Urinary bladder (tissue), 4 donors: ENCODE measurements around the gene CCDC69. TPM values are rescaled to one million over a fixed set of nuclear protein-coding genes. Genes with fewer than 3 reads are reported as not detected.

Experiments
- DNase-seq: peaks from one replicate; pipeline ENCODE4 v3.0.0-alpha.2; 2015; ENCODE audit errors: extremely low spot score
- H3K27ac ChIP-seq: one replicate; pipeline ENCODE4 v1.5.1; 2013; ENCODE audit warnings: low read depth, mild to moderate bottlenecking, moderate library complexity
- H3K36me3 ChIP-seq: one replicate; pipeline ENCODE4 v1.6.1; 2013; ENCODE audit warnings: mild to moderate bottlenecking, moderate library complexity; ENCODE audit not compliant: insufficient read depth
- H3K4me1 ChIP-seq: one replicate; pipeline ENCODE4 v1.6.1; 2013; ENCODE audit warnings: mild to moderate bottlenecking, moderate library complexity; ENCODE audit not compliant: insufficient read depth
- H3K4me3 ChIP-seq: one replicate; pipeline ENCODE4 v1.5.1; 2013; ENCODE audit warnings: low read depth, low read length
- WGBS: extraction: QIAGEN DNeasy Blood & Tissue Kit; methylation state at CpG from one replicate; pipeline ENCODE4 v1.1.7; 2013; 5-methylcytosine and 5-hydroxymethylcytosine counted together
- polyA plus RNA-seq: library from polyadenylated mRNA; stranded (reverse); fragments of 200-250 nt; gene quantifications from one replicate; pipeline ENCODE4 v1.2.3, GENCODE V29; 2013
- total RNA-seq: library from RNA; depleted of rRNA; stranded (reverse); fragments of >200 nt; gene quantifications from one replicate; pipeline ENCODE4 v1.2.3, GENCODE V29; 2014
- donor health status: healthy with polysubstance abuse.
- donor health status: healthy.

The CCDC69 gene
- total and polyA plus RNA-seq, 2 donors, result 13.9 to 155 TPM

- Histone ChIP-seq H3K4me1 (no peaks in the 10 kb centered on the region), H3K36me3 (no peaks in the 10 kb centered on the region), H3K4me3 (no peak overlapping the region), H3K27ac (no peak overlapping the region)
- WGBS, result 86% methylated on average over 3 of the region's 3 CpGs
- DNase-seq, result no peak
Measured at GRCh38 chr5:151139646-151140045, 84.2 kb downstream of the CCDC69 start.

GRCh38 chr5:151139015-151139414 is 84.9 kb downstream of the CCDC69 start:
- Histone ChIP-seq H3K4me1 (no peaks in the 10 kb centered on the region), H3K36me3 (no peaks in the 10 kb centered on the region), H3K4me3 (no peak overlapping the region), H3K27ac (no peak overlapping the region)
- DNase-seq, result no peak
- WGBS, result 87% methylated on average over 8 of the region's 8 CpGs

GRCh38 chr5:151138114-151138513 is 85.8 kb downstream of the CCDC69 start:
- no peaks in the 10 kb centered on the region for H3K4me1 ChIP-seq
- no peaks in the 10 kb centered on the region for H3K36me3 ChIP-seq
- 81% methylated on average over 1 of the region's 1 CpG for WGBS
- no peak for DNase-seq
- no peak overlapping the region for H3K27ac ChIP-seq
- H3K4me3 ChIP-seq, result no peak overlapping the region

DNA sequence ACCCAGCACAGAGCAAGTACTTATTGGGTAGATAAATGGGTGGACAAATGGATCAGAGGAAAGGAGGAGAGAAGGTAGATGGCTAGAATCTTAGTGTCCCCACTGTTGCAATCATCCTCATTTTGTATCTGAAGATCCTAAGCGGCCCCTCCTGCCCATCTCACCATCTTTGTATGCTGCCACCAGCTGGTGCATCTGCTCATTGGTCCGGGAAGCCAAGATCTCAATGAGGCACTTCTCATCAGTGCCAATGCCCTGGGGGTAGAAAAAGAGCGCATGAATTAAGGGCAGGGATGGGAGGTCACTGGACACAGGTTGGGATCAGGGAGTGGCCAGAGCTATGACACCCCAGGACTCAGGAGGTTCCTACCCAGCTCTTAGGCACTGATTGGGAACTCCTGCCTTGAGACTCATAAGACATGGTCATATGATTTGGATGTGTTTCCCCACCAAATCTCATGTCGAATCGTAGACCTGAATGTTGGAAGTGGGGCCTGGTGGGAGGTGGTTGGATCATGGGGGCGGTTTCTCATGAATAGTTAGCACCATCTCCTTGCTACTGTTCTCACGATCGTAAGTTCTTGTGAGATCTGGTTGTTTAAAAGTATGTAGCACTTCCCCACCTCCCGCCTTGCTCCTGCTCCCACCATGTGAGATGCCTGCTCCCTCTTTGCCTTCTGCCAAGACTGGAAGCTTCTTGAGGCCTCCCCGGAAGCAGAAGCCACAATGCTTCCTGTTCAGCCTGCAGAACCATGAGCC is 86.6 kb downstream of the CCDC69 start:
- no peaks in the 10 kb centered on the region for H3K36me3 ChIP-seq
- no peak overlapping the region for H3K4me3 ChIP-seq
- no peak for DNase-seq
- no peaks in the 10 kb centered on the region for H3K4me1 ChIP-seq
- WGBS, result 90% methylated on average over 10 of the region's 10 CpGs
- no peak overlapping the region for H3K27ac ChIP-seq

- Histone ChIP-seq H3K27ac (no peak overlapping the region), H3K4me3 (no peak overlapping the region), H3K36me3 (no peaks in the 10 kb centered on the region), H3K4me1 (no peaks in the 10 kb centered on the region)
- no peak for DNase-seq
- 57% methylated on average over 3 of the region's 3 CpGs for WGBS
Measured at GRCh38 chr5:151134228-151134627, 89.7 kb downstream of the CCDC69 start.

DNA sequence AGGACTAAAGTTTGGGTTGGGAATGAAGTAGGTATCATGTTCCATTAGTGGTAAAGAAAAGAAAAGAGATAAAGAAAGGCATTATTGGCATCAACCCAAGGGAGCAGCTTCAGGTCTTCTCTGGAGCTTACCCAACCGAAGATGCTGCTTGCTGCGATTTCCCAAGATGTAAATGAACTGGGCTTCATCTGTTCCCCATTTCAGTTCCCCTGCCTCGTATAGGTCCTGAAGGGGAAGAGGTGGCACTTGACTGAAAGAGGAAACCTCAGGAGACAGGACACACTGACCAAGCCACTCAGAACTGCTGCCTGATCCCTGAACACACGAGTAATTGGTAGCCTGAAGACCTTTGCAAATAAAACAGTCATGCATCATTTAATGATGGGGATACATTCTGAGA is 90.9 kb downstream of the CCDC69 start:
- DNase-seq, result no peak
- Histone ChIP-seq H3K36me3 (no peaks in the 10 kb centered on the region), H3K27ac (no peak overlapping the region), H3K4me1 (no peaks in the 10 kb centered on the region), H3K4me3 (no peak overlapping the region)
- whole genome bisulfite sequencing, result 56% methylated on average over 4 of the region's 4 CpGs

Other genes starting within 250 kb of the CCDC69 start
- 8.6 TPM for gene GPX3, start 203.5 kb downstream of the CCDC69 start, total RNA-seq
- 1,418 TPM for gene GPX3, start 203.5 kb downstream of the CCDC69 start, polyA plus RNA-seq
- 32.4 TPM for gene TNIP1, start 143.1 kb downstream of the CCDC69 start, total RNA-seq
- 69.3 TPM for gene TNIP1, start 143.1 kb downstream of the CCDC69 start, polyA plus RNA-seq
- 275 TPM for gene ANXA6, start 66.3 kb downstream of the CCDC69 start, total RNA-seq
- gene ANXA6, start 66.3 kb downstream of the CCDC69 start, polyA plus RNA-seq, result 426 TPM
- 33.7 TPM for gene GM2A, start 29.1 kb upstream of the CCDC69 start, total RNA-seq
- 28.6 TPM for gene GM2A, start 29.1 kb upstream of the CCDC69 start, polyA plus RNA-seq
- gene SLC36A3, start 79.7 kb upstream of the CCDC69 start, total RNA-seq, result not detected
- gene SLC36A3, start 79.7 kb upstream of the CCDC69 start, polyA plus RNA-seq, result not detected
- not detected for gene SLC36A2, start 123.5 kb upstream of the CCDC69 start, total RNA-seq
- 0.03 TPM for gene SLC36A2, start 123.5 kb upstream of the CCDC69 start, polyA plus RNA-seq
- gene SLC36A1, start 223.5 kb upstream of the CCDC69 start, total RNA-seq, result 9.8 TPM
- 5.5 TPM for gene SLC36A1, start 223.5 kb upstream of the CCDC69 start, polyA plus RNA-seq